GM19468 (cell line): ENCODE data around the gene MGA.
"Not testable (repeated sequence)": the region's sequence is repeated elsewhere in the genome, so short reads cannot be mapped to it uniquely, and the experiment has no call there.

Experiments
- ATAC-seq: cut with Tn5 transposase; IDR thresholded peaks from one replicate; pipeline ENCODE4 v1.9.1; 2021; ENCODE audit warnings: mild to moderate bottlenecking, moderate library complexity, moderate number of reproducible peaks; ENCODE audit not compliant: unreplicated experiment; ENCODE audit errors: extremely low read depth

Gene MGA

GRCh38 chr15:41698779-41699178 lies 38.6 kb downstream of the MGA start:
- ATAC-seq, result no peak

GRCh38 chr15:41703120-41703519 lies 42.9 kb downstream of the MGA start:
- ATAC-seq, result no peak

- no peak for ATAC-seq
Observed at GRCh38 chr15:41713047-41713446, 52.8 kb downstream of the MGA start.

- ATAC-seq, result no peak
Observed at GRCh38 chr15:41714291-41714690, 54.1 kb downstream of the MGA start.

- ATAC-seq, result no peak
Observed at GRCh38 chr15:41716864-41717263, 56.7 kb downstream of the MGA start.

GRCh38 chr15:41727143-41727542 lies 66.9 kb downstream of the MGA start:
- ATAC-seq, result no peak

GRCh38 chr15:41728061-41728460 lies 67.9 kb downstream of the MGA start:
- ATAC-seq, result not testable (repeated sequence)

GRCh38 chr15:41730543-41730942 lies 70.3 kb downstream of the MGA start:
- ATAC-seq, result no peak

- no peak for ATAC-seq
Observed at GRCh38 chr15:41732483-41732882, 72.3 kb downstream of the MGA start.

- no peak for ATAC-seq
Observed at GRCh38 chr15:41734079-41734478, 73.9 kb downstream of the MGA start.

GRCh38 chr15:41735046-41735445 lies 74.8 kb downstream of the MGA start:
- ATAC-seq, result no peak

GRCh38 chr15:41735492-41735891 lies 75.3 kb downstream of the MGA start:
- not testable (repeated sequence) for ATAC-seq

GRCh38 chr15:41746802-41747201 lies 86.6 kb downstream of the MGA start:
- ATAC-seq, result no peak

- no peak for ATAC-seq
Observed at GRCh38 chr15:41756198-41756597, 96.0 kb downstream of the MGA start.

GRCh38 chr15:41772720-41773331 lies 112.6 kb downstream of the MGA start:
- no peak for ATAC-seq

- no peak for ATAC-seq
Observed at GRCh38 chr15:41773332-41773728, 113.1 kb downstream of the MGA start.

GRCh38 chr15:41773729-41774061 lies 113.5 kb downstream of the MGA start:
- no peak for ATAC-seq

GRCh38 chr15:41774062-41774881 lies 114.1 kb downstream of the MGA start, which contains the start of gene MAPKBP1:
Gene MAPKBP1 (plus strand): TSS chr15:41774484. CDS start chr15:41775276, 792 bp downstream.
- peak; percentile 71 for ATAC-seq

GRCh38 chr15:41774882-41775417 lies 114.7 kb downstream of the MGA start:
- no peak for ATAC-seq

- ATAC-seq, result no peak
Observed at GRCh38 chr15:41775651-41776050, 115.4 kb downstream of the MGA start.

- ATAC-seq, result no peak
Observed at GRCh38 chr15:41777421-41777973, 117.3 kb downstream of the MGA start.
